Measurements from ENCODE around the gene SURF2. TPM values are rescaled to one million over a fixed set of nuclear protein-coding genes. Genes with fewer than 3 reads are reported as not detected.

SURF2 gene
- total RNA-seq, 1 experiment from 2014 or later, result 27.8 TPM

GRCh38 chr9:133355881-133356357, 431 bp upstream of the SURF2 start:
- CTCF ChIA-PET, result interaction anchor here (1.1 to 1.5 kb wide), 2 partner anchors 131 to 170 kb away, joined by 4 read pairs; no protein-coding TSS in a partner anchor
- intact Hi-C loops (cut with micrococcal nuclease), result loop anchor here (5.0 to 10.0 kb wide), 2 partner anchors 131 to 639 kb away; partner anchors contain the start of gene VAV2
- BruUV-seq (replicated peaks), result TSS peak; percentile 52
- peaks cover 21 to 34% of the 10 kb centered on the region in 2 experiments for H3K36me3 ChIP-seq (ENCODE audit: control insufficient read depth in 1 of 2, insufficient read depth in 2 of 2, low read length in 2 of 2)
- H3K9ac ChIP-seq (ENCODE audit: low read length), result peak overlapping the region; percentile 84
- RAD21 ChIA-PET (ENCODE audit: low non-redundant PET in 1 of 2, low total read pairs in 2 of 2, uncharacterized antibody in 2 of 2, unreplicated experiment in 2 of 2), result interaction anchor here in 1 of 2 experiments (0.8 kb wide), 1 partner anchor 166 kb away, joined by 6 read pairs; no protein-coding TSS in a partner anchor
- H3K4me3 ChIP-seq (replicated peaks in 1 of 2; ENCODE audit: low read depth in 1 of 2, low read length in 2 of 2), result peak overlapping the region; percentile 87 to 96
- H3K79me2 ChIP-seq (ENCODE audit: insufficient read depth, low read length), result peaks cover 52% of the 10 kb centered on the region
- no peak overlapping the region for H2AFZ ChIP-seq (ENCODE audit: low read depth, low read length, poor library complexity, severe bottlenecking)
- H3K27me3 ChIP-seq (ENCODE audit: insufficient read depth, low read length), result no peaks in the 10 kb centered on the region
- ATAC-seq, result peak; percentile 43
- peaks cover 7 to 24% of the 10 kb centered on the region in 2 experiments; a peak in 3 of 4 replicates for H3K4me1 ChIP-seq (ENCODE audit: control insufficient read depth in 1 of 2, insufficient read depth in 2 of 2, low read length in 2 of 2)
- no peaks in the 10 kb centered on the region for H3K9me2 ChIP-seq (ENCODE audit: insufficient read depth)
- DNase-seq (ENCODE audit: low read depth, low spot score), result no peak
- peak overlapping the region; percentile 84 for H3K4me2 ChIP-seq (ENCODE audit: low read length)
- H3K27ac ChIP-seq (ENCODE audit: low read depth, low read length), result peak overlapping the region; percentile 61
- peaks cover 10% of the 10 kb centered on the region; the same call in 1 of the 2 replicates for H4K20me1 ChIP-seq (ENCODE audit: insufficient read depth)
- H3K9me3 ChIP-seq (ENCODE audit: control insufficient read depth in 1 of 2, insufficient read depth in 1 of 2, low read depth in 1 of 2, low read length in 2 of 2), result no peaks in the 10 kb centered on the region
- TF ChIP-seq ZFX (IDR thresholded peaks at IDR 0.05) (peak; percentile 47; the same call in 1 of the 2 replicates), TCF7L2 (IDR thresholded peaks at IDR 0.05; ENCODE audit: borderline replicate concordance, extremely low read depth, insufficient read depth, insufficient read length) (no peak)
- POLR2A ChIA-PET, result interaction anchor here (1.3 to 2.0 kb wide), 5 partner anchors 8 to 19 kb away, joined by 4 to 15 read pairs (median 7); partner anchors contain the start of genes MED22 and RPL7A

GRCh38 chr9:133357656-133358055, 1.3 kb downstream of the SURF2 start:
- H3K27ac ChIP-seq (ENCODE audit: low read depth, low read length), result 0 out of 2 replicates have a peak overlapping the region, but pooled peaks have one; percentile 60
- intact Hi-C loops (cut with micrococcal nuclease), result loop anchor here (5.0 to 10.0 kb wide), 2 partner anchors 130 to 637 kb away; partner anchors contain the start of gene VAV2
- ChIA-PET RAD21 (ENCODE audit: low non-redundant PET in 1 of 2, low total read pairs in 2 of 2, uncharacterized antibody in 2 of 2, unreplicated experiment in 2 of 2) (no interaction called here), CTCF (no interaction called here), POLR2A (interaction anchor here (2.0 kb wide), 1 partner anchor 10 kb away, joined by 15 read pairs; the partner anchor contains the start of genes MED22 and RPL7A)
- H3K4me1 ChIP-seq (ENCODE audit: control insufficient read depth in 1 of 2, insufficient read depth in 2 of 2, low read length in 2 of 2), result peaks cover 7 to 24% of the 10 kb centered on the region in 2 experiments; a peak in 3 of 4 replicates
- H3K27me3 ChIP-seq (ENCODE audit: insufficient read depth, low read length), result no peaks in the 10 kb centered on the region
- no TSS peak for BruUV-seq (replicated peaks)
- ATAC-seq, result no peak
- peak overlapping the region; percentile 87 to 96 for H3K4me3 ChIP-seq (replicated peaks in 1 of 2; ENCODE audit: low read depth in 1 of 2, low read length in 2 of 2)
- H3K9me2 ChIP-seq (ENCODE audit: insufficient read depth), result no peaks in the 10 kb centered on the region
- peak overlapping the region; percentile 84 for H3K9ac ChIP-seq (ENCODE audit: low read length)
- DNase-seq (ENCODE audit: low read depth, low spot score), result no peak
- H2AFZ ChIP-seq (ENCODE audit: low read depth, low read length, poor library complexity, severe bottlenecking), result no peak overlapping the region
- H3K79me2 ChIP-seq (ENCODE audit: insufficient read depth, low read length), result peaks cover 47% of the 10 kb centered on the region
- no peaks in the 10 kb centered on the region for H3K9me3 ChIP-seq (ENCODE audit: control insufficient read depth in 1 of 2, insufficient read depth in 1 of 2, low read depth in 1 of 2, low read length in 2 of 2)
- peaks cover 16 to 28% of the 10 kb centered on the region in 2 experiments; a peak in 3 of 4 replicates for H3K36me3 ChIP-seq (ENCODE audit: control insufficient read depth in 1 of 2, insufficient read depth in 2 of 2, low read length in 2 of 2)
- H4K20me1 ChIP-seq (ENCODE audit: insufficient read depth), result no peaks in the 10 kb centered on the region
- H3K4me2 ChIP-seq (ENCODE audit: low read length), result peak overlapping the region; percentile 93
- TF ChIP-seq ZFX (IDR thresholded peaks at IDR 0.05) (no peak), CTCF (IDR thresholded peaks at IDR 0.05 in 2 of 3, conservative IDR thresholded peaks at IDR 0.05 in 1 of 3; ENCODE audit: borderline replicate concordance in 1 of 3, insufficient read depth in 1 of 3, low read depth in 2 of 3, low read length in 2 of 3) (no peak), CEBPB (IDR thresholded peaks at IDR 0.05; ENCODE audit: low read depth) (no peak), SP1 (IDR thresholded peaks at IDR 0.05; ENCODE audit: low read depth) (no peak), ELF1 (IDR thresholded peaks at IDR 0.05; ENCODE audit: borderline replicate concordance, low read depth) (no peak), RAD21 (IDR thresholded peaks at IDR 0.05; ENCODE audit: low read depth) (no peak), SIN3A (IDR thresholded peaks at IDR 0.05; ENCODE audit: low read depth) (no peak), ZBTB33 (IDR thresholded peaks at IDR 0.05; ENCODE audit: extremely low read depth, insufficient replicate concordance, low read length) (no peak), EGR1 (IDR thresholded peaks at IDR 0.05; ENCODE audit: low read depth) (no peak), CBX3 (IDR thresholded peaks at IDR 0.05; ENCODE audit: low read depth) (no peak), EZH2phosphoT487 (IDR thresholded peaks at IDR 0.05; ENCODE audit: borderline replicate concordance) (no peak), ATF3 (IDR thresholded peaks at IDR 0.05) (no peak), ZNF274 (IDR thresholded peaks at IDR 0.05; ENCODE audit: low read depth, low read length) (no peak), SRF (IDR thresholded peaks at IDR 0.05; ENCODE audit: low read depth) (no peak), FOSL1 (IDR thresholded peaks at IDR 0.05; ENCODE audit: low read depth) (no peak), JUND (IDR thresholded peaks at IDR 0.05) (no peak)
